Measurements from ENCODE around the gene MAP3K14.
"Not testable (repeated sequence)": the region's sequence is repeated elsewhere in the genome, so short reads cannot be mapped to it uniquely, and the experiment has no call there.

Gene MAP3K14

GRCh38 chr17:45309400-45309799 lies 7.4 kb downstream of the MAP3K14 start:
- H3K4me1 ChIP-seq (ENCODE audit: insufficient read depth, low read length), result peaks cover 11% of the 10 kb centered on the region
- peaks cover under 1% of the 10 kb centered on the region for H3K36me3 ChIP-seq (ENCODE audit: insufficient read depth, low read length)
- H3K4me3 ChIP-seq (ENCODE audit: low read length), result no peak overlapping the region
- no peak overlapping the region for H2AFZ ChIP-seq (ENCODE audit: low read depth, low read length)
- no peaks in the 10 kb centered on the region for H3K27me3 ChIP-seq (ENCODE audit: insufficient read depth, low read length)
- H3K9me3 ChIP-seq (ENCODE audit: low read length), result no peaks in the 10 kb centered on the region

DNA sequence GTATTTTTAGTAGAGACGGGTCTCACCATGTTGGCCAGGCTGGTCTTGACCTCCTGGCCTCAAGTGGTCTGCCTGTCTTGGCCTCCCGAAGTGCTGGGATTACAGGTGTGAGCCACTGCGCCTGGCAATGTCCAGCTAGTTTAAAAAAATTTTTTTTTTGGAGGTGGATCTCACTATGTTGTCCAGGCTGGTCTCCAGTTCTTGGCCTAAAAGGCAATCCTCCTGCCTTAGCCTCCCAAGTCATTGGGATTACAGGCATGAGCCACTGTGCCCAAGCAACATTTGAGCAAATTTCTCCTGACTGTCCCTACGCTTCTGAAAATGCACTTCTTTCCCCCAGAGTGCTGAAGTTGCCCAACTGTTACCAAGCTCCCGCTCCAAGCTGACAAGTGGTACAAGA lies 8.0 kb downstream of the MAP3K14 start:
- Histone ChIP-seq H3K9me3 (ENCODE audit: low read length) (no peaks in the 10 kb centered on the region), H3K4me3 (ENCODE audit: low read length) (no peak overlapping the region), H3K4me1 (ENCODE audit: insufficient read depth, low read length) (peaks cover 6% of the 10 kb centered on the region), H3K27me3 (ENCODE audit: insufficient read depth, low read length) (no peaks in the 10 kb centered on the region), H3K36me3 (ENCODE audit: insufficient read depth, low read length) (peaks cover 3% of the 10 kb centered on the region), H2AFZ (ENCODE audit: low read depth, low read length) (no peak overlapping the region)

GRCh38 chr17:45308016-45308365 lies 8.8 kb downstream of the MAP3K14 start:
- no peak overlapping the region for H3K4me3 ChIP-seq (ENCODE audit: low read length)
- peaks cover 5% of the 10 kb centered on the region for H3K4me1 ChIP-seq (ENCODE audit: insufficient read depth, low read length)
- no peaks in the 10 kb centered on the region for H3K9me3 ChIP-seq (ENCODE audit: low read length)
- no peak overlapping the region for H2AFZ ChIP-seq (ENCODE audit: low read depth, low read length)
- H3K36me3 ChIP-seq (ENCODE audit: insufficient read depth, low read length), result peaks cover 3% of the 10 kb centered on the region
- no peaks in the 10 kb centered on the region for H3K27me3 ChIP-seq (ENCODE audit: insufficient read depth, low read length)

DNA sequence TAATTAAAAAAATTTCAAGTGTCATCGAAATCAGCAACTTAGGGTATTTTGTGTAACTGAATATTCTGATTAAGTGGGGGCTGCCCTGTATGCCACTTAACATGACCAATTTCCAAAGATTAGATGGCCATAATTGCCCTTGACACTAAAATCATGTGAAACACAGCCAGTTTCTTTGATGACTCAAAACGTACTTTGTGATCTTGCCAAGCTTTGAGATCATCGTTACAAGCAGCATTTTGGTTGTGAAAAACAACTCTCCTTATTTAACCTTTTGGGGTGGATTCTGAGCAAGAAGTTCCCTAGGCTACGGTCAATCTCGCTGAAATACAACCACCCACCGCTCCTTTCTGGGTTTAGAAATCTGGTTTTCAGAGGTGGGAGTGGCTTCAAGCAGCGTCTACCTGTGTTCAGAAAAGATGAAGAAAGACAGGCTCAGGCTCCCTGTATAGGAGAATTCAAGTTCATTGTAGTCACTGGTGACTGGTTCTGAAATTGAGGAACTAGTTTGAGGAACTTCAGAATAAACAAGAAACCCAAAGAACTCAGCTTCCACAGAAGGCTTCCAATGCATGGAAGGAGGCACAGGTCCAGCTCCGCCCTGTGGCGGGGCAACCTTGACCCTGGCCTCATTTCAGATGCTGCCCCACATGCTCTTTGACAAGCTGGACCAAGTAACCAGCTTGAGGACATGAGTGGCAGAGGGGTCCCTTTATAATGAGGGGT lies 9.4 kb downstream of the MAP3K14 start:
- peaks cover 5% of the 10 kb centered on the region for H3K4me1 ChIP-seq (ENCODE audit: insufficient read depth, low read length)
- no peaks in the 10 kb centered on the region for H3K9me3 ChIP-seq (ENCODE audit: low read length)
- H3K36me3 ChIP-seq (ENCODE audit: insufficient read depth, low read length), result peaks cover 3% of the 10 kb centered on the region
- H2AFZ ChIP-seq (ENCODE audit: low read depth, low read length), result no peak overlapping the region
- H3K27me3 ChIP-seq (ENCODE audit: insufficient read depth, low read length), result no peaks in the 10 kb centered on the region
- H3K4me3 ChIP-seq (ENCODE audit: low read length), result no peak overlapping the region

GRCh38 chr17:45306623-45307022 lies 10.2 kb downstream of the MAP3K14 start:
- Histone ChIP-seq H3K9me3 (ENCODE audit: low read length) (no peaks in the 10 kb centered on the region), H3K4me1 (ENCODE audit: insufficient read depth, low read length) (peaks cover 5% of the 10 kb centered on the region), H3K4me3 (ENCODE audit: low read length) (no peak overlapping the region)

GRCh38 chr17:45306094-45306493 lies 10.7 kb downstream of the MAP3K14 start:
- H3K4me3 ChIP-seq (ENCODE audit: low read length), result no peak overlapping the region
- H3K4me1 ChIP-seq (ENCODE audit: insufficient read depth, low read length), result peaks cover 5% of the 10 kb centered on the region
- H3K36me3 ChIP-seq (ENCODE audit: insufficient read depth, low read length), result peaks cover 3% of the 10 kb centered on the region
- no peak overlapping the region for H2AFZ ChIP-seq (ENCODE audit: low read depth, low read length)
- no peaks in the 10 kb centered on the region for H3K9me3 ChIP-seq (ENCODE audit: low read length)
- H3K27me3 ChIP-seq (ENCODE audit: insufficient read depth, low read length), result no peaks in the 10 kb centered on the region

More at GRCh38 chr17:45306623-45307022, 10.2 kb downstream of the MAP3K14 start:
- Histone ChIP-seq H3K27me3 (ENCODE audit: insufficient read depth, low read length) (no peaks in the 10 kb centered on the region), H3K36me3 (ENCODE audit: insufficient read depth, low read length) (peaks cover 3% of the 10 kb centered on the region), H2AFZ (ENCODE audit: low read depth, low read length) (no peak overlapping the region)

GRCh38 chr17:45305530-45306087 lies 11.2 kb downstream of the MAP3K14 start:
- Histone ChIP-seq H3K9me3 (ENCODE audit: low read length) (no peaks in the 10 kb centered on the region), H3K36me3 (ENCODE audit: insufficient read depth, low read length) (peaks cover 3% of the 10 kb centered on the region), H3K4me1 (ENCODE audit: insufficient read depth, low read length) (peaks cover 5% of the 10 kb centered on the region), H3K27me3 (ENCODE audit: insufficient read depth, low read length) (no peaks in the 10 kb centered on the region), H2AFZ (ENCODE audit: low read depth, low read length) (no peak overlapping the region), H3K4me3 (ENCODE audit: low read length) (no peak overlapping the region)

GRCh38 chr17:45302649-45303173 lies 14.1 kb downstream of the MAP3K14 start:
- H3K36me3 ChIP-seq (ENCODE audit: insufficient read depth, low read length), result peaks cover 3% of the 10 kb centered on the region
- H3K27me3 ChIP-seq (ENCODE audit: insufficient read depth, low read length), result no peaks in the 10 kb centered on the region
- H3K4me1 ChIP-seq (ENCODE audit: insufficient read depth, low read length), result peaks cover 16% of the 10 kb centered on the region
- H3K9me3 ChIP-seq (ENCODE audit: low read length), result no peaks in the 10 kb centered on the region
- H3K4me3 ChIP-seq (ENCODE audit: low read length), result no peak overlapping the region
- H2AFZ ChIP-seq (ENCODE audit: low read depth, low read length), result no peak overlapping the region

GRCh38 chr17:45302220-45302619 lies 14.6 kb downstream of the MAP3K14 start:
- not testable (repeated sequence) for H3K9me3 ChIP-seq (ENCODE audit: low read length); H3K27me3 ChIP-seq (ENCODE audit: insufficient read depth, low read length); H3K4me3 ChIP-seq (ENCODE audit: low read length); H2AFZ ChIP-seq (ENCODE audit: low read depth, low read length); H3K36me3 ChIP-seq (ENCODE audit: insufficient read depth, low read length)
- H3K4me1 ChIP-seq (ENCODE audit: insufficient read depth, low read length), result peaks cover 16% of the 10 kb centered on the region

DNA sequence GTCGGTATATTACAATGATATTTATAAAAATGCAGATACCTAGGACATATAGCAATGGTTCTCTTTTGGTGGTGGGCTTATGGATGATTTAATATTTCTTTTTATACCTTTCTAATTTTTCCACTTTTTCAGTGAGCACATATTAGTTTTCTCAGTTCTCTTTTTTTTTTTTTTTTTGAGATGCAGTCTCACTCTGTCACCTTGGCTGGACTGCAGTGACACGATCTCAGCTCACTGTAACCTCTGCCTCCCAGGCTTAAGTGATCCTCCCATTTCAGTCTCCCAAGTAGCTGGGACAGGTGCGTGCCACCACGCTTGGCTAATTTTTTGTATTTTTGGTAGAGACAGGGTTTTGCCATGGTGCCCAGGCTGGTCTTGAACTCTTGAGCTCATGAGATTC lies 15.1 kb downstream of the MAP3K14 start:
- Histone ChIP-seq H3K27me3 (ENCODE audit: insufficient read depth, low read length) (no peaks in the 10 kb centered on the region), H3K4me3 (ENCODE audit: low read length) (no peak overlapping the region), H3K9me3 (ENCODE audit: low read length) (no peaks in the 10 kb centered on the region), H3K4me1 (ENCODE audit: insufficient read depth, low read length) (peaks cover 16% of the 10 kb centered on the region), H2AFZ (ENCODE audit: low read depth, low read length) (no peak overlapping the region), H3K36me3 (ENCODE audit: insufficient read depth, low read length) (peaks cover 3% of the 10 kb centered on the region)

- H3K36me3 ChIP-seq (ENCODE audit: insufficient read depth, low read length), result peaks cover 3% of the 10 kb centered on the region
- no peaks in the 10 kb centered on the region for H3K9me3 ChIP-seq (ENCODE audit: low read length)
- H2AFZ ChIP-seq (ENCODE audit: low read depth, low read length), result no peak overlapping the region
- H3K27me3 ChIP-seq (ENCODE audit: insufficient read depth, low read length), result no peaks in the 10 kb centered on the region
- H3K4me1 ChIP-seq (ENCODE audit: insufficient read depth, low read length), result peaks cover 18% of the 10 kb centered on the region
- no peak overlapping the region for H3K4me3 ChIP-seq (ENCODE audit: low read length)
Measured at GRCh38 chr17:45300060-45300751, 16.6 kb downstream of the MAP3K14 start.

GRCh38 chr17:45299361-45299760 lies 17.5 kb downstream of the MAP3K14 start:
- Histone ChIP-seq H3K4me1 (ENCODE audit: insufficient read depth, low read length) (peaks cover 18% of the 10 kb centered on the region), H3K36me3 (ENCODE audit: insufficient read depth, low read length) (peaks cover 2% of the 10 kb centered on the region), H3K9me3 (ENCODE audit: low read length) (no peaks in the 10 kb centered on the region), H3K27me3 (ENCODE audit: insufficient read depth, low read length) (no peaks in the 10 kb centered on the region), H3K4me3 (ENCODE audit: low read length) (no peak overlapping the region), H2AFZ (ENCODE audit: low read depth, low read length) (no peak overlapping the region)

GRCh38 chr17:45298546-45299285 lies 18.1 kb downstream of the MAP3K14 start:
- no peak overlapping the region for H3K4me3 ChIP-seq (ENCODE audit: low read length)
- H3K9me3 ChIP-seq (ENCODE audit: low read length), result no peaks in the 10 kb centered on the region
- peaks cover 20% of the 10 kb centered on the region for H3K4me1 ChIP-seq (ENCODE audit: insufficient read depth, low read length)
- H3K36me3 ChIP-seq (ENCODE audit: insufficient read depth, low read length), result no peaks in the 10 kb centered on the region
- H2AFZ ChIP-seq (ENCODE audit: low read depth, low read length), result no peak overlapping the region
- H3K27me3 ChIP-seq (ENCODE audit: insufficient read depth, low read length), result no peaks in the 10 kb centered on the region
